ENCODE results near the gene IQSEC3.
"Not testable (repeated sequence)": the region's sequence is repeated elsewhere in the genome, so short reads cannot be mapped to it uniquely, and the experiment has no call there.

The IQSEC3 gene

GRCh38 chr12:58832-59231 lies 7.7 kb upstream of the IQSEC3 start:
- Histone ChIP-seq H2AFZ (ENCODE audit: low read length) (no peak overlapping the region), H3K27me3 (ENCODE audit: insufficient read depth, low read length, poor library complexity, severe bottlenecking) (no peaks in the 10 kb centered on the region), H3K9me3 (ENCODE audit: insufficient read depth, low read depth, low read length) (peaks cover 31% of the 10 kb centered on the region; the same call in 1 of the 2 replicates), H3K9ac (ENCODE audit: low read depth, low read length, poor library complexity, severe bottlenecking) (no peak overlapping the region), H3F3A (ENCODE audit: low read depth) (no peaks in the 10 kb centered on the region), H3K36me3 (ENCODE audit: insufficient read depth, low read length) (no peaks in the 10 kb centered on the region), H4K20me1 (ENCODE audit: insufficient read depth, low read length, poor library complexity, severe bottlenecking) (no peaks in the 10 kb centered on the region), H3K4me1 (ENCODE audit: insufficient read depth, low read length, poor library complexity, severe bottlenecking) (no peaks in the 10 kb centered on the region), H3K4me3 (ENCODE audit: low read length, poor library complexity, severe bottlenecking) (no peak overlapping the region), H3K4me2 (ENCODE audit: low read depth, low read length, poor library complexity, severe bottlenecking) (no peak overlapping the region), H3K79me2 (ENCODE audit: insufficient read depth, low read length) (no peaks in the 10 kb centered on the region), H3K9me2 (replicated peaks; ENCODE audit: low read depth, low read length) (no peaks in the 10 kb centered on the region)
- no peak for TF ChIP-seq CTCF (conservative IDR thresholded peaks at IDR 0.05; ENCODE audit: low read length)
- no peak for TF ChIP-seq EZH2phosphoT487 (IDR thresholded peaks at IDR 0.05; ENCODE audit: borderline replicate concordance)

- not testable (repeated sequence) for H3K9me2 ChIP-seq (replicated peaks; ENCODE audit: low read depth, low read length); H3K4me1 ChIP-seq (ENCODE audit: insufficient read depth, low read length, poor library complexity, severe bottlenecking); H3K36me3 ChIP-seq (ENCODE audit: insufficient read depth, low read length); H3K27me3 ChIP-seq (ENCODE audit: insufficient read depth, low read length, poor library complexity, severe bottlenecking); H3K79me2 ChIP-seq (ENCODE audit: insufficient read depth, low read length); H2AFZ ChIP-seq (ENCODE audit: low read length); H3K4me3 ChIP-seq (ENCODE audit: low read length, poor library complexity, severe bottlenecking); H3F3A ChIP-seq (ENCODE audit: low read depth); H3K9ac ChIP-seq (ENCODE audit: low read depth, low read length, poor library complexity, severe bottlenecking); H4K20me1 ChIP-seq (ENCODE audit: insufficient read depth, low read length, poor library complexity, severe bottlenecking); H3K4me2 ChIP-seq (ENCODE audit: low read depth, low read length, poor library complexity, severe bottlenecking)
- peaks cover 17% of the 10 kb centered on the region; the same call in 1 of the 2 replicates for H3K9me3 ChIP-seq (ENCODE audit: insufficient read depth, low read depth, low read length)
Measured at GRCh38 chr12:61845-62244, 4.7 kb upstream of the IQSEC3 start.

- H3K9me2 ChIP-seq (replicated peaks; ENCODE audit: low read depth, low read length); H3K27me3 ChIP-seq (ENCODE audit: insufficient read depth, low read length, poor library complexity, severe bottlenecking); H3K4me1 ChIP-seq (ENCODE audit: insufficient read depth, low read length, poor library complexity, severe bottlenecking); H3F3A ChIP-seq (ENCODE audit: low read depth); H3K9ac ChIP-seq (ENCODE audit: low read depth, low read length, poor library complexity, severe bottlenecking); H3K9me3 ChIP-seq (ENCODE audit: insufficient read depth, low read depth, low read length); H3K36me3 ChIP-seq (ENCODE audit: insufficient read depth, low read length); H4K20me1 ChIP-seq (ENCODE audit: insufficient read depth, low read length, poor library complexity, severe bottlenecking); H3K4me2 ChIP-seq (ENCODE audit: low read depth, low read length, poor library complexity, severe bottlenecking); H3K79me2 ChIP-seq (ENCODE audit: insufficient read depth, low read length); H2AFZ ChIP-seq (ENCODE audit: low read length); H3K4me3 ChIP-seq (ENCODE audit: low read length, poor library complexity, severe bottlenecking): not testable (repeated sequence)
Measured at GRCh38 chr12:65491-66063, 990 bp upstream of the IQSEC3 start.

GRCh38 chr12:66782-67504 lies 376 bp downstream of the IQSEC3 start:
- not testable (repeated sequence) for H3K4me2 ChIP-seq (ENCODE audit: low read depth, low read length, poor library complexity, severe bottlenecking); H3K4me1 ChIP-seq (ENCODE audit: insufficient read depth, low read length, poor library complexity, severe bottlenecking); H3F3A ChIP-seq (ENCODE audit: low read depth); H3K79me2 ChIP-seq (ENCODE audit: insufficient read depth, low read length); H4K20me1 ChIP-seq (ENCODE audit: insufficient read depth, low read length, poor library complexity, severe bottlenecking); H3K27me3 ChIP-seq (ENCODE audit: insufficient read depth, low read length, poor library complexity, severe bottlenecking); H3K9ac ChIP-seq (ENCODE audit: low read depth, low read length, poor library complexity, severe bottlenecking); H3K9me2 ChIP-seq (replicated peaks; ENCODE audit: low read depth, low read length); H3K36me3 ChIP-seq (ENCODE audit: insufficient read depth, low read length); H3K4me3 ChIP-seq (ENCODE audit: low read length, poor library complexity, severe bottlenecking); H2AFZ ChIP-seq (ENCODE audit: low read length); H3K9me3 ChIP-seq (ENCODE audit: insufficient read depth, low read depth, low read length)

- not testable (repeated sequence) for H3K4me2 ChIP-seq (ENCODE audit: low read depth, low read length, poor library complexity, severe bottlenecking); H4K20me1 ChIP-seq (ENCODE audit: insufficient read depth, low read length, poor library complexity, severe bottlenecking); H3K36me3 ChIP-seq (ENCODE audit: insufficient read depth, low read length); H3K4me1 ChIP-seq (ENCODE audit: insufficient read depth, low read length, poor library complexity, severe bottlenecking); H3K4me3 ChIP-seq (ENCODE audit: low read length, poor library complexity, severe bottlenecking); H3K79me2 ChIP-seq (ENCODE audit: insufficient read depth, low read length); H3K9ac ChIP-seq (ENCODE audit: low read depth, low read length, poor library complexity, severe bottlenecking); H2AFZ ChIP-seq (ENCODE audit: low read length); H3K27me3 ChIP-seq (ENCODE audit: insufficient read depth, low read length, poor library complexity, severe bottlenecking); H3K9me3 ChIP-seq (ENCODE audit: insufficient read depth, low read depth, low read length); H3K9me2 ChIP-seq (replicated peaks; ENCODE audit: low read depth, low read length); H3F3A ChIP-seq (ENCODE audit: low read depth)
Measured at GRCh38 chr12:69677-70076, 3.1 kb downstream of the IQSEC3 start.

GRCh38 chr12:70541-70940 lies 4.0 kb downstream of the IQSEC3 start:
- not testable (repeated sequence) for H3K4me1 ChIP-seq (ENCODE audit: insufficient read depth, low read length, poor library complexity, severe bottlenecking); H3K4me2 ChIP-seq (ENCODE audit: low read depth, low read length, poor library complexity, severe bottlenecking); H3F3A ChIP-seq (ENCODE audit: low read depth); H2AFZ ChIP-seq (ENCODE audit: low read length); H3K9me3 ChIP-seq (ENCODE audit: insufficient read depth, low read depth, low read length); H3K9me2 ChIP-seq (replicated peaks; ENCODE audit: low read depth, low read length); H3K4me3 ChIP-seq (ENCODE audit: low read length, poor library complexity, severe bottlenecking); H3K36me3 ChIP-seq (ENCODE audit: insufficient read depth, low read length); H4K20me1 ChIP-seq (ENCODE audit: insufficient read depth, low read length, poor library complexity, severe bottlenecking); H3K9ac ChIP-seq (ENCODE audit: low read depth, low read length, poor library complexity, severe bottlenecking); H3K79me2 ChIP-seq (ENCODE audit: insufficient read depth, low read length); H3K27me3 ChIP-seq (ENCODE audit: insufficient read depth, low read length, poor library complexity, severe bottlenecking)

Data from Loucy (cell line).